Endothelial cell (in vitro differentiated cells): ENCODE measurements around the gene EBNA1BP2. TPM values are rescaled to one million over a fixed set of nuclear protein-coding genes. Genes with fewer than 3 reads are reported as not detected.
A peak's percentile ranks its signal among the peaks of the same experiment; 100 is the strongest.
"Not testable (repeated sequence)": the region's sequence is repeated elsewhere in the genome, so short reads cannot be mapped to it uniquely, and the experiment has no call there.

ENCODE experiments used
- DNase-seq: peaks from one replicate; pipeline ENCODE4 v3.0.0; 2021; ENCODE audit warnings: low spot score
- H3K27ac Mint-ChIP-seq: one replicate; pipeline ENCODE4 v1.8.0; 2021; ENCODE audit warnings: mixed read lengths, inconsistent platforms; ENCODE audit not compliant: unreplicated experiment
- H3K27me3 Mint-ChIP-seq: one replicate; pipeline ENCODE4 v1.8.0; 2021; ENCODE audit warnings: mild to moderate bottlenecking, moderate library complexity, mixed read lengths, inconsistent platforms; ENCODE audit not compliant: unreplicated experiment
- H3K36me3 Mint-ChIP-seq: one replicate; pipeline ENCODE4 v1.8.0; 2021; ENCODE audit warnings: mild to moderate bottlenecking, low read depth, mixed read lengths, inconsistent platforms; ENCODE audit not compliant: unreplicated experiment
- H3K4me1 Mint-ChIP-seq: one replicate; pipeline ENCODE4 v1.8.0; 2021; ENCODE audit warnings: mild to moderate bottlenecking, mixed read lengths, inconsistent platforms; ENCODE audit not compliant: unreplicated experiment
- H3K4me3 Mint-ChIP-seq: one replicate; pipeline ENCODE4 v1.8.0; 2021; ENCODE audit warnings: mild to moderate bottlenecking, mixed read lengths, inconsistent platforms; ENCODE audit not compliant: unreplicated experiment
- H3K9me3 Mint-ChIP-seq: one replicate; pipeline ENCODE4 v1.8.0; 2021; ENCODE audit warnings: mixed read lengths, inconsistent platforms; ENCODE audit not compliant: unreplicated experiment
- total RNA-seq: library from RNA; stranded (reverse); fragmentation: NEBNext Ultra II Directional; extraction: Animal tissue kit (Norgen Biotek cat#: 25700); gene quantifications from one replicate; pipeline ENCODE4 v1.2.1, GENCODE V29; 2021; ENCODE audit not compliant: unreplicated experiment
- TF ChIP-seq, protein P1 (sequence below): fragments of 200-600 bp; sonication (generic); IDR thresholded peaks from one replicate; pipeline ENCODE4 v1.5.0; 2021; ENCODE audit warnings: antibody characterized with exemption; ENCODE audit not compliant: unreplicated experiment

Gene EBNA1BP2
- total RNA-seq, 1 donor from 2014 or later = 41.1 TPM

DNA sequence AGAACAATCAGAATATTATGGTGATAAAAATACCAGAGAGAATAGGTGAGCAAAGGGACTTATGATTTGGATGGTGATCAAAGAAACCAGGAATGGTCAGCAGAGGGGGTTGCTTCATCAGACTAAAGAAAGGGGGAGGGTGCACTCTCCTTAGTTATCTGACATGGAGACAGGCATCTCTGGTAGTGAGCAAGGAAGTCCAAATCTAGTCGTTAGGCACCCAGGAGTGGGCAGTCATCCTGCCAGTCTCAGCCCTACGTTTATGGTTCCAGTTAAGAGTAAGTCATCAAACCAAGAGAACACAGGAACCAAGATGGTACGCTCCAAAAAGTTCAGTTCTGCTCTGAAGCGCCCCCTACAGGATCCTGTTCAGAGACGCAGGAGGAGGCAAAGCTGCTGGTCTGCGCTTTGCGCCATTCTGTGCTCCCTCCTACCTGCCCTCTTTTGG is 28.6 kb downstream of the EBNA1BP2 start:
- Mint-ChIP-seq H3K4me3 (no peak overlapping the region), H3K27ac (no peak overlapping the region), H3K4me1 (peaks cover 5% of the 10 kb centered on the region), H3K9me3 (no peaks in the 10 kb centered on the region), H3K36me3 (no peaks in the 10 kb centered on the region), H3K27me3 (peaks cover 1% of the 10 kb centered on the region)
- TF ChIP-seq, protein P1, sequence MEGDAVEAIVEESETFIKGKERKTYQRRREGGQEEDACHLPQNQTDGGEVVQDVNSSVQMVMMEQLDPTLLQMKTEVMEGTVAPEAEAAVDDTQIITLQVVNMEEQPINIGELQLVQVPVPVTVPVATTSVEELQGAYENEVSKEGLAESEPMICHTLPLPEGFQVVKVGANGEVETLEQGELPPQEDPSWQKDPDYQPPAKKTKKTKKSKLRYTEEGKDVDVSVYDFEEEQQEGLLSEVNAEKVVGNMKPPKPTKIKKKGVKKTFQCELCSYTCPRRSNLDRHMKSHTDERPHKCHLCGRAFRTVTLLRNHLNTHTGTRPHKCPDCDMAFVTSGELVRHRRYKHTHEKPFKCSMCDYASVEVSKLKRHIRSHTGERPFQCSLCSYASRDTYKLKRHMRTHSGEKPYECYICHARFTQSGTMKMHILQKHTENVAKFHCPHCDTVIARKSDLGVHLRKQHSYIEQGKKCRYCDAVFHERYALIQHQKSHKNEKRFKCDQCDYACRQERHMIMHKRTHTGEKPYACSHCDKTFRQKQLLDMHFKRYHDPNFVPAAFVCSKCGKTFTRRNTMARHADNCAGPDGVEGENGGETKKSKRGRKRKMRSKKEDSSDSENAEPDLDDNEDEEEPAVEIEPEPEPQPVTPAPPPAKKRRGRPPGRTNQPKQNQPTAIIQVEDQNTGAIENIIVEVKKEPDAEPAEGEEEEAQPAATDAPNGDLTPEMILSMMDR = peak; percentile 81
- peak; percentile 47 for DNase-seq

- Mint-ChIP-seq H3K27me3 (peaks cover 1% of the 10 kb centered on the region), H3K36me3 (no peaks in the 10 kb centered on the region), H3K9me3 (no peaks in the 10 kb centered on the region), H3K27ac (no peak overlapping the region), H3K4me3 (no peak overlapping the region), H3K4me1 (peaks cover 3% of the 10 kb centered on the region)
- TF ChIP-seq, protein P1 = no peak
- DNase-seq = no peak
These were observed 31.5 kb downstream of the EBNA1BP2 start for GRCh38 chr1:43140583-43140982.

- Mint-ChIP-seq H3K4me3 (no peak overlapping the region), H3K4me1 (peaks cover 3% of the 10 kb centered on the region), H3K9me3 (no peaks in the 10 kb centered on the region), H3K27me3 (peaks cover 1% of the 10 kb centered on the region), H3K27ac (no peak overlapping the region), H3K36me3 (no peaks in the 10 kb centered on the region)
- no peak for DNase-seq
- TF ChIP-seq, protein P1 = no peak
These were observed 32.1 kb downstream of the EBNA1BP2 start for GRCh38 chr1:43140010-43140409.

GRCh38 chr1:43139295-43139694 is 32.8 kb downstream of the EBNA1BP2 start:
- DNase-seq, H3K36me3 Mint-ChIP-seq, H3K4me1 Mint-ChIP-seq, H3K9me3 Mint-ChIP-seq, H3K4me3 Mint-ChIP-seq, H3K27me3 Mint-ChIP-seq, H3K27ac Mint-ChIP-seq: not testable (repeated sequence)

- Mint-ChIP-seq H3K36me3 (peaks cover 5% of the 10 kb centered on the region), H3K9me3 (no peaks in the 10 kb centered on the region), H3K27me3 (peaks cover 1% of the 10 kb centered on the region), H3K4me1 (no peaks in the 10 kb centered on the region), H3K4me3 (no peak overlapping the region), H3K27ac (no peak overlapping the region)
- TF ChIP-seq, protein P1 = no peak
- no peak for DNase-seq
These were observed 34.5 kb downstream of the EBNA1BP2 start for GRCh38 chr1:43137445-43138052.
